IMR-90 (cell line): ENCODE results near the gene PTGS1. TPM values are rescaled to one million over a fixed set of nuclear protein-coding genes. Genes with fewer than 3 reads are reported as not detected.

Experiments
- ATAC-seq: fragments of 200-7000 bp; cut with Tn5 transposase; 2 replicates; pipeline ENCODE4 v1.9.1; 2020; ENCODE audit warnings: low read depth, mild to moderate bottlenecking, moderate library complexity
- BruUV-seq: library from RNA; stranded (reverse); fragments of 400-500 nt; replicated peaks from 2 replicates; lab custom pipeline; 2021; lab: Mats Ljungman, UMichigan
- CTCF ChIA-PET: fragments of 300-600 bp; formaldehyde crosslinking; extraction: SDS; loops from one replicate; lab custom pipeline; 2021; ENCODE audit warnings: antibody characterized with exemption; lab: Yijun Ruan, JAX
- POLR2A ChIA-PET: fragments of 300-600 bp; sonication (Branson Sonifier 250); formaldehyde crosslinking; loops from one replicate; lab custom pipeline; 2022; ENCODE audit warnings: antibody characterized with exemption; ENCODE audit not compliant: unreplicated experiment; lab: Charles Lee
- DNase-seq: peaks from one replicate; pipeline ENCODE4 v3.0.0; 2013
- H2AFZ ChIP-seq: replicated peaks from 2 replicates; pipeline ENCODE3; 2013; ENCODE audit warnings: low read length, mild to moderate bottlenecking; ENCODE audit not compliant: poor library complexity
- H2AK5ac ChIP-seq: 2 replicates; pipeline ENCODE4 v1.6.1; 2013; ENCODE audit warnings: low read depth, low read length, inconsistent platforms
- H2AK9ac ChIP-seq: replicated peaks from 2 replicates; pipeline ENCODE3; 2013; ENCODE audit warnings: mild to moderate bottlenecking, low read depth, low read length, moderate library complexity; ENCODE audit not compliant: poor library complexity
- H2BK120ac ChIP-seq: 2 replicates; pipeline ENCODE4 v1.6.1; 2013; ENCODE audit warnings: low read depth, low read length, inconsistent platforms
- H2BK15ac ChIP-seq: 3 replicates; pipeline ENCODE4 v1.6.1; 2013; ENCODE audit warnings: low read depth, low read length, inconsistent platforms
- H2BK20ac ChIP-seq: 2 replicates; pipeline ENCODE4 v1.6.1; 2013; ENCODE audit warnings: low read depth, mild to moderate bottlenecking, inconsistent platforms, low read length, moderate library complexity
- H2BK5ac ChIP-seq: 2 replicates; pipeline ENCODE4 v1.6.1; 2013; ENCODE audit warnings: mild to moderate bottlenecking, low read depth, low read length, inconsistent platforms; ENCODE audit not compliant: poor library complexity, severe bottlenecking
- H3K14ac ChIP-seq: replicated peaks from 2 replicates; pipeline ENCODE4 v1.6.1; 2013; ENCODE audit warnings: low read depth, low read length, inconsistent platforms
- H3K18ac ChIP-seq: 2 replicates; pipeline ENCODE4 v1.6.1; 2013; ENCODE audit warnings: low read depth, low read length, control low read depth
- H3K23ac ChIP-seq: 2 replicates; pipeline ENCODE4 v1.6.1; 2013; ENCODE audit warnings: low read depth, low read length, inconsistent platforms
- H3K27ac ChIP-seq: 2 replicates; pipeline ENCODE4 v1.5.1; 2013; ENCODE audit warnings: mild to moderate bottlenecking, control low read depth, low read length; ENCODE audit not compliant: insufficient read depth
- H3K27me3 ChIP-seq: 2 replicates; pipeline ENCODE4 v1.6.1; 2013; ENCODE audit warnings: low read length; ENCODE audit not compliant: control insufficient read depth, insufficient read depth
- H3K36me3 ChIP-seq: 2 replicates; pipeline ENCODE4 v1.6.1; 2013; ENCODE audit warnings: low read length, mixed read lengths; ENCODE audit not compliant: control insufficient read depth, insufficient read depth
- H3K4ac ChIP-seq: 2 replicates; pipeline ENCODE4 v1.6.1; 2013; ENCODE audit warnings: low read depth, low read length, inconsistent platforms
- H3K4me1 ChIP-seq: 2 replicates; pipeline ENCODE4 v1.6.1; 2013; ENCODE audit warnings: low read length, mixed read lengths; ENCODE audit not compliant: control insufficient read depth, insufficient read depth
- H3K4me2 ChIP-seq: 2 replicates; pipeline ENCODE4 v1.6.1; 2013; ENCODE audit warnings: low read depth, mild to moderate bottlenecking, control low read depth, low read length, moderate library complexity
- H3K4me3 ChIP-seq: 2 replicates; pipeline ENCODE4 v1.5.1; 2013; ENCODE audit warnings: low read depth, mild to moderate bottlenecking, control low read depth, low read length, moderate library complexity; ENCODE audit not compliant: insufficient read depth
- H3K56ac ChIP-seq: 2 replicates; pipeline ENCODE4 v1.6.1; 2013; ENCODE audit warnings: low read length, inconsistent platforms; ENCODE audit not compliant: insufficient read depth; ENCODE audit errors: extremely low read depth
- H3K79me1 ChIP-seq, 2 experiments: 2 replicates each; pipeline ENCODE4 v1.6.1; 2013; ENCODE audit warnings: low read length in 2 of 2, inconsistent platforms in 1 of 2, low read depth in 1 of 2
- H3K9ac ChIP-seq: 2 replicates; pipeline ENCODE4 v1.6.1; 2013; ENCODE audit warnings: low read depth, low read length, control low read depth
- H3K9me1 ChIP-seq: 2 replicates; pipeline ENCODE4 v1.6.1; 2013; ENCODE audit warnings: low read length, inconsistent platforms; ENCODE audit not compliant: insufficient read depth
- H3K9me3 ChIP-seq: 2 replicates; pipeline ENCODE4 v1.6.1; 2013; ENCODE audit warnings: low read length; ENCODE audit not compliant: control insufficient read depth, insufficient read depth
- H4K20me1 ChIP-seq: 2 replicates; pipeline ENCODE4 v1.6.1; 2013; ENCODE audit warnings: low read length, inconsistent platforms; ENCODE audit not compliant: insufficient read depth
- H4K5ac ChIP-seq: 2 replicates; pipeline ENCODE4 v1.6.1; 2013; ENCODE audit warnings: mild to moderate bottlenecking, low read depth, low read length, control low read depth
- H4K8ac ChIP-seq, 2 experiments: 2 replicates each; pipeline ENCODE4 v1.6.1; 2013; ENCODE audit warnings: low read depth in 2 of 2, low read length in 2 of 2, control low read depth in 1 of 2, inconsistent platforms in 1 of 2
- H4K91ac ChIP-seq: 2 replicates; pipeline ENCODE4 v1.6.1; 2013; ENCODE audit warnings: low read depth, low read length, inconsistent platforms; ENCODE audit not compliant: insufficient read depth
- CHD1 ChIP-seq: IDR thresholded peaks from 2 replicates; pipeline ENCODE4 v1.6.1; 2012; ENCODE audit warnings: low read depth, low read length, improper control_type of control experiment
- MAZ ChIP-seq: IDR thresholded peaks from 2 replicates; pipeline ENCODE4 v1.6.1; 2012; ENCODE audit warnings: low read depth, mild to moderate bottlenecking, low read length, improper control_type of control experiment, moderate library complexity, borderline replicate concordance
- POLR2A ChIP-seq: IDR thresholded peaks from 2 replicates; pipeline ENCODE4 v1.6.1; 2012; ENCODE audit warnings: mild to moderate bottlenecking, low read depth, low read length
- RAD21 ChIP-seq: IDR thresholded peaks from 2 replicates; pipeline ENCODE4 v1.6.1; 2012; ENCODE audit warnings: low read length, improper control_type of control experiment
- RFX5 ChIP-seq: IDR thresholded peaks from 2 replicates; pipeline ENCODE4 v1.8.0; 2012; ENCODE audit warnings: low read depth, mild to moderate bottlenecking, low read length, moderate library complexity
- SMC3 ChIP-seq: fragments of 150-350 bp; IDR thresholded peaks from 2 replicates; pipeline ENCODE4 v1.6.1; 2016; ENCODE audit warnings: low read depth, mild to moderate bottlenecking, antibody characterized with exemption, low read length, moderate library complexity
- WGBS, 2 experiments: methylation state at CpG; one replicate each; pipeline versions ENCODE4 v1.1.5 to v1.1.7; 2013; ENCODE audit warnings: missing lambda C conversion rate in 2 of 2; ENCODE audit not compliant: insufficient read length in 1 of 2; ENCODE audit errors: extremely low coverage in 2 of 2; 5-methylcytosine and 5-hydroxymethylcytosine counted together
- dilution Hi-C: fragments of 300-500 bp; cut with HindIII; formaldehyde crosslinking; loops from one replicate; pipeline ENCODE4 v1.14.3; 2018; ENCODE audit warnings: low sequenced_read_pairs; ENCODE audit not compliant: unreplicated experiment
- in situ Hi-C: fragments of 300-500 bp; cut with MboI; formaldehyde crosslinking; loops from 3 replicates; pipeline ENCODE4 v1.14.3; 2019; ENCODE audit warnings: low sequenced_read_pairs, inconsistent platforms, mixed read lengths
- intact Hi-C: fragments of 100-400 bp; cut with micrococcal nuclease; formaldehyde crosslinking; loops from 2 replicates; pipeline ENCODE4 v1.10.0; 2022
- polyA plus RNA-seq, 3 experiments: library from polyadenylated mRNA; depleted of rRNA; stranded (reverse); fragments of >200 nt; gene quantifications; 2 replicates each; pipeline ENCODE4 v1.2.3, GENCODE V29; 2012; ENCODE audit warnings: low replicate concordance in 1 of 3
- total RNA-seq: library from RNA; depleted of rRNA; stranded (reverse); fragments of >200 nt; gene quantifications from 2 replicates; pipeline ENCODE4 v1.2.3, GENCODE V29; 2012
- TF ChIP-seq, protein P1 (sequence below): conservative IDR thresholded peaks from 2 replicates; pipeline ENCODE4 v1.5.1; 2012; ENCODE audit warnings: mild to moderate bottlenecking, low read depth, low read length, improper control_type of control experiment

Gene PTGS1
- total and polyA plus RNA-seq, 2 of the 4 experiments (the other 2 are of a cell fraction): 24.7 to 38.3 TPM

DNA sequence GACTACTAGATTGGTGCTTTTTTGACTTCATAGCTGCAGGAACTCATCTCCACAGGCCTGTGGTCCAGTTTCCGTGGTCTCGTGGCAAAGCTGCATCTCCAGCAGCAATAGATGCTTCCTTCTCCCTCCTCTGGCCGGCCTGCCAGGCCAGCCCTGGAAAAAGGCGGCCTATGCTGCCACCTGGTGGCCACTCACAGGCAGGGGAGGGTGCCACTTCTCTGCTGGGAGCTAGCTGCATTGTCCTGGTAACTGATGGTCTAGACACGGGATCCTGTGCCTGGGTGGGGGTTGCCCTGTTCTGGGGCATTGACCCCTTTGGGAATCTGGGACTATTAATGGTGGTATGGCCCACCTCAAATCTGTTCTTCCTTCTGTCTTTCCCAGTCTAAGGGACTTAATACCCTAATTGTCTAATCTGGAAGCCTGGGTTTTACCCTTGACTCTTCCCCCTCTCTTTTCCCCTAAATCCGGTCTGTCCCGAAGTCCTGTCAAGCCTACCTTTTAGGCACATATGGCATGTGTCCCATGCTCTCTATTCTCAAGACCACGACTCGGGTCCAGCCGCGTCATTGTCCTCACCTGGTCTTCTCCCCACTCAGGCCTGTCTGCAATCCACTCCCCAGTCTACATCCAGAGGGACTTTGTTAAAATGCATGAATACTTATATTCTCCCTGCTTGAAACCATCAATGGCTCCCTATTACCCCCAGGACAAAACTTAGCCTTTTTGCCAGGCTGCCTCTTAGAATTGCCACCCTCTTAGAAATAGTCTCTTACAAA, 20.1 kb upstream of the PTGS1 start:
- 30% methylated on average over 6 of the region's 11 CpGs; no CpG with 5 or more reads in 1 of the 2 experiments for WGBS, 2 experiments
- no peak overlapping the region for H3K56ac ChIP-seq
- H3K18ac ChIP-seq: no peak overlapping the region
- BruUV-seq: no TSS peak
- H2BK20ac ChIP-seq: no peak overlapping the region
- dilution Hi-C loops (no loop called here), intact Hi-C loops (loop anchor here (1.0 kb wide), 7 partner anchors 44 to 460 kb away; partner anchors contain the start of genes MRRF and RBM18), in situ Hi-C loops (loop anchor here (5.0 to 10.0 kb wide), 3 partner anchors 102 to 256 kb away; partner anchors contain the start of gene TTLL11)
- peak overlapping the region; percentile 60 for H2AFZ ChIP-seq
- H3K9ac ChIP-seq: no peak overlapping the region
- H2BK5ac ChIP-seq: no peak overlapping the region
- peaks cover 6% of the 10 kb centered on the region for H3K4me1 ChIP-seq
- DNase-seq (peak; percentile 65), ATAC-seq (peak; percentile 91)
- POLR2A ChIA-PET: interaction anchor here (1.0 to 1.3 kb wide), 2 partner anchors 86 to 226 kb away, joined by 5 read pairs; partner anchors contain the start of genes MRRF and RBM18
- no peaks in the 10 kb centered on the region for H4K20me1 ChIP-seq
- no peaks in the 10 kb centered on the region for H3K36me3 ChIP-seq
- H3K9me1 ChIP-seq: no peaks in the 10 kb centered on the region
- 0 out of 2 replicates have a peak overlapping the region, but pooled peaks have one; percentile 16 for H2BK120ac ChIP-seq
- H3K4me3 ChIP-seq: no peak overlapping the region
- H2AK5ac ChIP-seq: peak overlapping the region; percentile 47; the same call in 1 of the 2 replicates
- no peak overlapping the region for H2AK9ac ChIP-seq
- H3K27ac ChIP-seq: no peak overlapping the region
- no peak overlapping the region for H3K23ac ChIP-seq
- CTCF ChIA-PET: interaction anchor here (0.6 to 2.6 kb wide), 15 partner anchors 13 to 252 kb away, joined by 3 to 43 read pairs (median 5); partner anchors contain the start of genes MRRF and RBM18
- H3K79me1 ChIP-seq: no peaks in the 10 kb centered on the region
- no peaks in the 10 kb centered on the region for H3K27me3 ChIP-seq
- no peak overlapping the region for H4K91ac ChIP-seq
- H3K4ac ChIP-seq: no peak overlapping the region
- 0 out of 3 replicates have a peak overlapping the region, but pooled peaks have one; percentile 41 for H2BK15ac ChIP-seq
- H3K9me3 ChIP-seq: no peaks in the 10 kb centered on the region
- no peak overlapping the region for H3K4me2 ChIP-seq
- no peak overlapping the region for H4K8ac ChIP-seq
- H4K5ac ChIP-seq: no peak overlapping the region
- peak; percentile 100 for TF ChIP-seq SMC3
- no peak for TF ChIP-seq CHD1
- peak; percentile 99 for TF ChIP-seq RAD21
- TF ChIP-seq POLR2A: 0 out of 2 replicates have a peak, but pooled peaks have one; percentile 42
- TF ChIP-seq MAZ: peak; percentile 64; the same call in 1 of the 2 replicates
- TF ChIP-seq RFX5: no peak
- TF ChIP-seq, protein P1, sequence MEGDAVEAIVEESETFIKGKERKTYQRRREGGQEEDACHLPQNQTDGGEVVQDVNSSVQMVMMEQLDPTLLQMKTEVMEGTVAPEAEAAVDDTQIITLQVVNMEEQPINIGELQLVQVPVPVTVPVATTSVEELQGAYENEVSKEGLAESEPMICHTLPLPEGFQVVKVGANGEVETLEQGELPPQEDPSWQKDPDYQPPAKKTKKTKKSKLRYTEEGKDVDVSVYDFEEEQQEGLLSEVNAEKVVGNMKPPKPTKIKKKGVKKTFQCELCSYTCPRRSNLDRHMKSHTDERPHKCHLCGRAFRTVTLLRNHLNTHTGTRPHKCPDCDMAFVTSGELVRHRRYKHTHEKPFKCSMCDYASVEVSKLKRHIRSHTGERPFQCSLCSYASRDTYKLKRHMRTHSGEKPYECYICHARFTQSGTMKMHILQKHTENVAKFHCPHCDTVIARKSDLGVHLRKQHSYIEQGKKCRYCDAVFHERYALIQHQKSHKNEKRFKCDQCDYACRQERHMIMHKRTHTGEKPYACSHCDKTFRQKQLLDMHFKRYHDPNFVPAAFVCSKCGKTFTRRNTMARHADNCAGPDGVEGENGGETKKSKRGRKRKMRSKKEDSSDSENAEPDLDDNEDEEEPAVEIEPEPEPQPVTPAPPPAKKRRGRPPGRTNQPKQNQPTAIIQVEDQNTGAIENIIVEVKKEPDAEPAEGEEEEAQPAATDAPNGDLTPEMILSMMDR: peak; percentile 99
- H3K14ac ChIP-seq: no peak overlapping the region
